GM18868 (cell line): ENCODE measurements around the gene XRCC1.

Experiments
- ATAC-seq: cut with Tn5 transposase; IDR thresholded peaks from one replicate; pipeline ENCODE4 v1.9.1; 2021; ENCODE audit warnings: mild to moderate bottlenecking, moderate library complexity; ENCODE audit not compliant: unreplicated experiment

XRCC1 gene

GRCh38 chr19:43495082-43495481, 80.2 kb downstream of the XRCC1 start:
- ATAC-seq, result no peak
